GM23338 (cell line): Measurements from ENCODE around the gene MMADHC. TPM values are rescaled to one million over a fixed set of nuclear protein-coding genes. Genes with fewer than 3 reads are reported as not detected.

Experiments
- ATAC-seq: fragments of 200-7000 bp; cut with Tn5 transposase; 3 replicates; pipeline ENCODE4 v1.9.1; 2020
- DNase-seq: peaks from one replicate; pipeline ENCODE4 v3.0.0-alpha.2; 2015; ENCODE audit warnings: low spot score
- H2AFZ ChIP-seq: fragments of 200-600 bp; sonication (generic); 2 replicates; pipeline ENCODE4 v1.8.0; 2016; ENCODE audit warnings: antibody characterized with exemption, mild to moderate bottlenecking, moderate library complexity
- H3F3A ChIP-seq: fragments of 200-600 bp; sonication (generic); replicated peaks from 2 replicates; pipeline ENCODE4 v1.8.0; 2017; ENCODE audit warnings: antibody characterized with exemption, mixed run types, low read depth
- H3K27ac ChIP-seq: fragments of 200-600 bp; sonication (generic); 2 replicates; pipeline ENCODE4 v1.6.1; 2016; ENCODE audit warnings: low read depth
- H3K27me3 ChIP-seq: fragments of 200-600 bp; sonication (generic); 2 replicates; pipeline ENCODE4 v1.8.0; 2016; ENCODE audit warnings: mild to moderate bottlenecking, mixed run types, moderate library complexity; ENCODE audit not compliant: insufficient read depth
- H3K36me3 ChIP-seq: fragments of 200-600 bp; sonication (generic); 2 replicates; pipeline ENCODE4 v1.8.0; 2016; ENCODE audit warnings: mild to moderate bottlenecking; ENCODE audit not compliant: insufficient read depth
- H3K4me1 ChIP-seq: fragments of 200-600 bp; sonication (generic); 2 replicates; pipeline ENCODE4 v1.8.0; 2016; ENCODE audit warnings: mild to moderate bottlenecking, moderate library complexity; ENCODE audit not compliant: insufficient read depth
- H3K4me2 ChIP-seq: fragments of 200-600 bp; sonication (generic); 2 replicates; pipeline ENCODE4 v1.7.1; 2017; ENCODE audit warnings: mixed run types
- H3K4me3 ChIP-seq: fragments of 200-600 bp; sonication (generic); 2 replicates; pipeline ENCODE4 v1.6.1; 2016; ENCODE audit warnings: mixed run types
- H3K79me2 ChIP-seq: fragments of 200-600 bp; sonication (generic); replicated peaks from 2 replicates; pipeline ENCODE4 v1.8.0; 2017; ENCODE audit warnings: mild to moderate bottlenecking; ENCODE audit not compliant: insufficient read depth
- H3K9me2 ChIP-seq: fragments of 200-600 bp; sonication (generic); 2 replicates; pipeline ENCODE4 v1.8.0; 2017; ENCODE audit not compliant: insufficient read depth
- H4K20me1 ChIP-seq: fragments of 200-600 bp; sonication (generic); replicated peaks from 2 replicates; pipeline ENCODE4 v1.8.0; 2017; ENCODE audit warnings: mild to moderate bottlenecking; ENCODE audit not compliant: insufficient read depth
- H3K27ac Mint-ChIP-seq: 2 replicates; pipeline ENCODE4 v1.8.0; 2020; ENCODE audit warnings: inconsistent platforms, mild to moderate bottlenecking, moderate library complexity, mixed read lengths
- H3K27me3 Mint-ChIP-seq: 3 replicates; pipeline ENCODE4 v1.8.0; 2022; ENCODE audit warnings: low read depth, mild to moderate bottlenecking, moderate library complexity, mixed read lengths, inconsistent platforms; ENCODE audit not compliant: insufficient read depth, poor library complexity
- H3K36me3 Mint-ChIP-seq: 3 replicates; pipeline ENCODE4 v1.8.0; 2021; ENCODE audit warnings: low read depth, mild to moderate bottlenecking, inconsistent platforms, moderate library complexity, mixed read lengths
- H3K4me1 Mint-ChIP-seq: 3 replicates; pipeline ENCODE4 v1.8.0; 2020; ENCODE audit warnings: mild to moderate bottlenecking, inconsistent platforms, mixed read lengths
- H3K4me3 Mint-ChIP-seq: 3 replicates; pipeline ENCODE4 v1.8.0; 2021; ENCODE audit warnings: moderate library complexity, mild to moderate bottlenecking, inconsistent platforms, mixed read lengths
- H3K9me3 Mint-ChIP-seq: 3 replicates; pipeline ENCODE4 v1.8.0; 2020; ENCODE audit warnings: moderate library complexity, mild to moderate bottlenecking, inconsistent platforms, mixed read lengths
- CREB1 ChIP-seq: fragments of 250-450 bp; sonication (Bioruptor Pico); IDR thresholded peaks from 2 replicates; pipeline ENCODE4 v1.5.0; 2020; ENCODE audit warnings: low read depth, mild to moderate bottlenecking, moderate library complexity
- CTCF ChIP-seq, 2 experiments: fragments of 200-600 bp in 1 of 2; sonication (generic) in 1 of 2; conservative IDR thresholded peaks; 2 replicates each; pipeline versions ENCODE4 v1.5.1 to v1.6.1; 2016 to 2017; ENCODE audit warnings: antibody characterized with exemption in 2 of 2, low read depth in 2 of 2, mild to moderate bottlenecking in 2 of 2, moderate library complexity in 1 of 2
- ETS1 ChIP-seq: IDR thresholded peaks from 2 replicates; pipeline ENCODE4 v1.6.1; 2016; ENCODE audit warnings: antibody characterized with exemption
- EZH2 ChIP-seq: fragments of 200-600 bp; sonication (generic); IDR thresholded peaks from one replicate; pipeline ENCODE4 v1.8.0; 2017; ENCODE audit warnings: antibody characterized with exemption, mild to moderate bottlenecking, low read depth; ENCODE audit not compliant: unreplicated experiment
- EZH2phosphoT487 ChIP-seq: fragments of 200-600 bp; sonication (generic); IDR thresholded peaks from one replicate; pipeline ENCODE4 v1.8.1; 2018; ENCODE audit warnings: antibody characterized with exemption; ENCODE audit not compliant: unreplicated experiment
- JUNB ChIP-seq: IDR thresholded peaks from one replicate; pipeline ENCODE4 v1.6.1; 2016; ENCODE audit warnings: antibody characterized with exemption; ENCODE audit not compliant: unreplicated experiment
- NANOG ChIP-seq: IDR thresholded peaks from 2 replicates; pipeline ENCODE4 v1.6.1; 2016; ENCODE audit warnings: antibody characterized with exemption, borderline replicate concordance
- POLR2AphosphoS5 ChIP-seq: IDR thresholded peaks from 2 replicates; pipeline ENCODE4 v1.6.1; 2016; ENCODE audit warnings: antibody characterized with exemption, low read depth
- REST ChIP-seq: IDR thresholded peaks from one replicate; pipeline ENCODE4 v1.6.1; 2018; ENCODE audit warnings: antibody characterized with exemption; ENCODE audit not compliant: unreplicated experiment
- STAT1 ChIP-seq: IDR thresholded peaks from one replicate; pipeline ENCODE4 v1.6.1; 2016; ENCODE audit warnings: antibody characterized with exemption; ENCODE audit not compliant: unreplicated experiment
- ZNF114 ChIP-seq: fragments of 250-450 bp; sonication (Bioruptor Pico); IDR thresholded peaks from 2 replicates; pipeline ENCODE4 v1.5.0; 2020; ENCODE audit warnings: mild to moderate bottlenecking, moderate library complexity
- ZNF331 ChIP-seq: fragments of 250-450 bp; sonication (Bioruptor Pico); IDR thresholded peaks from 2 replicates; pipeline ENCODE4 v1.5.0; 2020; ENCODE audit warnings: low read depth, mild to moderate bottlenecking, moderate library complexity
- ZNF462 ChIP-seq: fragments of 250-450 bp; sonication (Bioruptor Pico); IDR thresholded peaks from 2 replicates; pipeline ENCODE4 v1.5.0; 2020; ENCODE audit warnings: mild to moderate bottlenecking, moderate library complexity
- polyA plus RNA-seq: library from polyadenylated mRNA; unstranded; fragments of >200 nt; fragmentation: Nextera tagmentation; extraction: Ambion mirVana; gene quantifications from 2 replicates; pipeline ENCODE4 v1.2.1, GENCODE V29; 2016
- total RNA-seq: library from RNA; depleted of rRNA; stranded (reverse); fragments of >200 nt; shearing (Covaris generic); gene quantifications from 2 replicates; pipeline ENCODE4 v1.2.3, GENCODE V29; 2014

The MMADHC gene
- total and polyA plus RNA-seq, 2 experiments from 2014 or later, result 135 to 163 TPM

- Mint-ChIP-seq H3K27ac (no peak overlapping the region), H3K4me1 (no peaks in the 10 kb centered on the region), H3K9me3 (no peaks in the 10 kb centered on the region), H3K27me3 (no peaks in the 10 kb centered on the region), H3K4me3 (no peak overlapping the region), H3K36me3 (peaks cover 22% of the 10 kb centered on the region)
- H4K20me1 ChIP-seq, result no peaks in the 10 kb centered on the region
- no peaks in the 10 kb centered on the region for H3K4me1 ChIP-seq
- no peak for TF ChIP-seq REST
- TF ChIP-seq NANOG, result no peak
- no peak for TF ChIP-seq ETS1
- no peak for TF ChIP-seq STAT1
- no peak for TF ChIP-seq JUNB
- no peak for TF ChIP-seq CREB1
- TF ChIP-seq ZNF462 (CRISPR knock-in tag), result no peak
- no peak for TF ChIP-seq EZH2phosphoT487
- TF ChIP-seq POLR2AphosphoS5, result no peak
- no peak for TF ChIP-seq ZNF331 (CRISPR knock-in tag)
- no peak for TF ChIP-seq EZH2
- TF ChIP-seq CTCF (conservative IDR thresholded peaks at IDR 0.05; ENCODE audit: low read depth in 2 of 2), result no peak
- TF ChIP-seq ZNF114 (CRISPR knock-in tag), result no peak
- H3F3A ChIP-seq, result no peaks in the 10 kb centered on the region
- no peaks in the 10 kb centered on the region for H3K79me2 ChIP-seq
- ATAC-seq (no peak), DNase-seq (no peak)
- H3K4me2 ChIP-seq, result no peak overlapping the region
- H2AFZ ChIP-seq, result no peak overlapping the region
- H3K36me3 ChIP-seq, result peaks cover 13% of the 10 kb centered on the region; the same call in 1 of the 2 replicates
- H3K9me2 ChIP-seq, result no peaks in the 10 kb centered on the region
- no peak overlapping the region for H3K4me3 ChIP-seq
- H3K27ac ChIP-seq, result no peak overlapping the region
- H3K27me3 ChIP-seq, result no peaks in the 10 kb centered on the region
These were observed 22.6 kb downstream of the MMADHC start for GRCh38 chr2:149564983-149565382.
